NCI-H345 treated with DMSO at 0.1 percent for 48 hours (cell line): ENCODE measurements around the gene P3H3.
"Not testable (repeated sequence)": the region's sequence is repeated elsewhere in the genome, so short reads cannot be mapped to it uniquely, and the experiment has no call there.

ENCODE experiments used
- DNase-seq: peaks from one replicate; lab custom pipeline; 2025; ENCODE audit not compliant: unreplicated experiment; lab: John Stamatoyannopoulos, UW

Gene P3H3

DNA sequence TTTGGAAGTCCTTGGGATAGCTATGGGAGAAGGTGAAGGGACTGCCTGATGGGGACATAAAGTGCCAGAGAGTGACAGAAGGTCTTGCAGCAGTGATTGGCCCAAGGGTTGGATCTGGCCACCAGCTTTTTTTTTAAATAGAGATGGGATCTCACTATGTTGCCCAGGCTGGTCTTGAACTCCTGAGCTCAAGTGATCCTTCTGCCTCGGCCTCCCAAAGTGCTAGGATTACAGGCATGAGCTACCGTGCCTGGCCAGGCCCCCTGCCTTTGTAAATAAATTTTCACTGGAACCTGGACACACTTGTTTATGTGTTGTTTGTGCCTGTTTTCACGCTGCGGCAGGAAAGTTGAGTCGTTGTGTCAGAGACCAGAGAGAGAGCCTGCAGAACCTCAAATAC, 37.1 kb downstream of the P3H3 start:
- DNase-seq: not testable (repeated sequence)

DNA sequence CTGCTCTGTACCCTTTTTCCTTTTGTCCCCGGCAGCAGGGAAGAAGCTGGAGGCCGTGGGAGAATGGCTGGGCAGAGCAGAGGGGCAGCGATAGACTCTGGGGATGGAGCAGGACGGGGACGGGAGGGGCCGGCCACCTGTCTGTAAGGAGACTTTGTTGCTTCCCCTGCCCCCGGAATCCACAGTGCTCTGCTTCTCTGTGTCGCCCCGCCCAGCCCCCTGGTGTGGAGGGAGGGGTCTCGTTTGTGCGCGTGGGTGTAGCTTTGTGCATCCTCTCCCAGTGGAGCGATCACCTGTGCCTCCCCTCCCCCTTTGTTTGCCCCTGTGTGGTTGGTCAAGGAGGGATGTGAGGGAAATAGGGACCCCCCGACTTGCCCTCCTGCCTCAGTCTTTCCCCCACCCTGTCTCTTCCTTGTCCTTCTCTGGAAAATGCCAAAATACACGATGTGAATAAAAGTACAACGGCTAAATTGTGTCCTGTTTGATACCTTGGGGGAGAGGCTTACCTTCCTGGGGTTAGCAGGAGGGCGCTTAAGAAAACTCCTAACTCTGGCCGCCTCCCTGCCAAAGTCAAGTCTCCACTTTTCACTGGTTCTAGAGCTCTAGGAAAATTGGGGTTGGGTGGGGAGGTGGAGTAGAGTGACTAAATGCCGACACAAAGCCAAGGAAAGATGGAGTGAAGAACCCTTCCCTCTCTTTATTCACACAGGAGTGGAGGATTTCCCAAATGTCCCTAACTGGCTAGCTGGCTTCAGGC, 38.1 kb downstream of the P3H3 start:
- no peak for DNase-seq

- DNase-seq: no peak
These were observed 38.8 kb downstream of the P3H3 start for GRCh38 chr12:6866920-6867412.

- DNase-seq: peak; percentile 41
These were observed 39.4 kb downstream of the P3H3 start, which contains the start of gene TPI1 for GRCh38 chr12:6867413-6868210. Gene TPI1 (plus strand): TSS chr12:6867531. CDS start chr12:6867567, 36 bp downstream.

- DNase-seq: no peak
These were observed 40.2 kb downstream of the P3H3 start for GRCh38 chr12:6868211-6869048.

- DNase-seq: peak; percentile 20
These were observed 41.1 kb downstream of the P3H3 start for GRCh38 chr12:6869049-6870021.

DNA sequence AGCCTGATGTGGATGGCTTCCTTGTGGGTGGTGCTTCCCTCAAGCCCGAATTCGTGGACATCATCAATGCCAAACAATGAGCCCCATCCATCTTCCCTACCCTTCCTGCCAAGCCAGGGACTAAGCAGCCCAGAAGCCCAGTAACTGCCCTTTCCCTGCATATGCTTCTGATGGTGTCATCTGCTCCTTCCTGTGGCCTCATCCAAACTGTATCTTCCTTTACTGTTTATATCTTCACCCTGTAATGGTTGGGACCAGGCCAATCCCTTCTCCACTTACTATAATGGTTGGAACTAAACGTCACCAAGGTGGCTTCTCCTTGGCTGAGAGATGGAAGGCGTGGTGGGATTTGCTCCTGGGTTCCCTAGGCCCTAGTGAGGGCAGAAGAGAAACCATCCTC, 42.1 kb downstream of the P3H3 start:
- DNase-seq: not testable (repeated sequence)

DNA sequence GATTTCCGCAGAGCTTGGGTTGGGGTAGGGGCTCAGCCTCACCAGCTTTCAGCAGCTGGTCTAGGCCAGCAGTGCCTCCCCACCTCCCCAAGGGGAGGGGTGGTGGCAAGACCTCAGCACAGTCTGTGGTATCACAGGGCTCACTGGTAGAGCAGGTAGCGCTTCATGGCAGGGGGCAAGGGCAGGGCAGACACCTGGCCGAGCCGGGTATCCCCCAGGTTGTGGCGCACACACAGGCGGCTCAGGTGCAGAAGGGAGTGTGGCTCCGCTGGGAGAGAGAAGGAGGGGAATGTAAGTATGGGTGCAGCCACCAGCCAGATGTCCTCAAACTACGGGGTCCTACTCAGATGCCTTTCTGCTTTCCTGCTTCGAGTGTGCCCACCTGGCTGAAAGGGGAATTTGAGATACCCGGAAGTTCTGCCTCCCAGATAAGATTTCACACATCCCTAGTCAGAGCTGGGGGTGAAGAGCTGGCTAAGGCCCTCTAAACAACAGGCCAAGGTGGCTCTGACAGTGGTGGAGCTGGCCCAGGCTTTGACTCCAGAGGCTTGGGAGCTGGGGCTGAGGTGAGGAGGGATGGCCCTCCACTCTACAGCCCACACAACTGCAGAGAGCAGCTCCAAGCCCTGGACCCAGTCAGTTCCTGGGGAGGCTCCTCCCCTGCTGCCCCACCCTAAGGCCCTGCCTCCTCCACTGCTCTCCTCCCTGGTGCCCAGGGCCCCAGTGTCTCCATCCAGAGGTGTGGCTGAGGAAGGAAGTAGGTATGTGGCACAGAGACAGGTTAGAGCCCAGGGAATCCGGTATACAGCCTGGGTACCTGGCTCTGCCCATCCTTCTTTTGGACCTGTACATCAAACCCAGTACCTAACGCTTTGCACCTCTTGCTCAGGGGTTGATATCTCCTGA, 43.1 kb downstream of the P3H3 start:
- DNase-seq: peak; percentile 24

GRCh38 chr12:6872073-6873048, 44.2 kb downstream of the P3H3 start:
- peak; percentile 47 for DNase-seq

DNA sequence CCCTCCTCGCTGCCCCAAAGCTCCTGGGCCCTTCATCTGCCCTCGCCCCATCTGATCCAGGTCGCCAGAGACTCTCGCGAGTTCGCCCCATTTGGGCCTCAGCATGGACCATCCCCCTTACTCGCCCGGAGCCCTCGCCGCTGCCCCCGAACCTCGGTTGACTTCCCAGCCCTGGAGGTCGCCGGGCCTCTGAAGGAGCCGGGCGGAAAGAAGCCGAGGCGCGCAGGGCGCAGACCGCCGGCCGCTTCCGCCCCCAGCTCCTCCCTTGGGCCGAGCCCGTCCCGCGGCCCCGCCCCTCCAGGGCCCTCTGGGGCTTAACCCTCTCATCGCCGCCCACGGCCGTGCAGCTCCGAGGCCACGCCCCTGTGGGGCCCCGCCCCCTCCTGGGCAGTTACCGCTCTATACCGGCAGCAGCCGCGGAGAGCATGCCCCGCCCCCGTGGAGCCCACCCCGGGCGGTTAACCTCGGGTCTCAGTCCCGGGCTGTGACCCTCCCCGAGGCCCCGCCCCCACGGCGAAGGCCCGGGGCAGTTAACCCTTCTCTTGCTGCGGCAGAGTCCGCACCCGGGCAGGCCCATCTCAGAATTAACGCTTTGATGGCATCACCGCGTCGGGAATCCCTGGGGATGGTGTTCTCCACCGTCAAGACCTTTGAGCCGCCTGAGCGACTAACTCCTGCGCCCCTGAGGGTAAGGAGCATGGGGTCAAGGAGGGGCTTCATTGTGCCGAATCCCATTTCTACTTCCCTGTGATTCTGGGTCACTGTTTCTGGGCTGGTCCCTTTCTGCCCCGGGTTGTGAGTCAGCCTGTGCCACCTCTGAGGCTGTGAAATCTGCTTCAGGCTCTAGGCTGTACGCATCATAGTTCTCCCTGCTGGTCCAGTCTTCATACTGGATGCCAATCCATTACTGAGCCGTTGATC, 45.1 kb downstream of the P3H3 start, which contains the start of gene SPSB2:
TSS of gene SPSB2 (minus strand) at position 210 of the 921 bp plus-strand sequence. CDS start 402 bp downstream, outside the sequence.
- peak; percentile 92 for DNase-seq

DNA sequence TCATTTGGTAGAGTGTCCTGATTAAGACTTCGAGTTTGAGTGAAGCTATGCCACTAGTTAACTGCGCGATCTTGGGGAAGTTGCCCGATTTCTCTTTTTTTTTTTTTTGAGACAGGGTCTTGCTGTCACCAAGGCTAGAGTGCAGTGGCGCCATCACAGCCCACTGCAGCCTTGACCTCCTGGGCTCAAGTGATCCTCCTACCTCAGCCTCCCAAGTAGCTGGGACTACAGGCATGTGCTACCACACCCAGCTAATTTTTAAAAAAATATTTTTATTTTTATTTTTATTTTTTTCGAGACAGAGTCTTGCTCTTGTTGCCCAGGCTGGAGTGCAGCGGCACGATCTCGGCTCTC, 45.8 kb downstream of the P3H3 start:
- not testable (repeated sequence) for DNase-seq

DNA sequence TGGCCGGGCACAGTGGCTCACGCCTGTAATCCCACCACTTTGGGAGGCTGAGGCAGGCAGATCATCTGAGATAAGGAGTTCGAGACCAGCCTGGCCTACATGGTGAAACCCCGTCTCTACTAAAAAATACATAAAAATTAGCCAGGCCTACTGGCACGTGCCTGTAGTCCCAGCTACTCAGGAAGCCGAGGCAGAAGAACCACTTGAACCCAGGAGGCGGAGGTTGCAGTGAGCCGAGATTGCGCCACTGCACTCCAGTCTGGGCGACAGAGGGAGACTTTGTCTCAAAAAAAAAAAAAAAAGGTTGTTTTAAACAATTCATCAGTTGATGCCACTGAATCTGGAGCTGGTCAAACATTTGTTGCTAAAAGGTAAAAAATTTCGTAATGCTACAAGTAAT, 51.6 kb downstream of the P3H3 start:
- DNase-seq: not testable (repeated sequence)

DNA sequence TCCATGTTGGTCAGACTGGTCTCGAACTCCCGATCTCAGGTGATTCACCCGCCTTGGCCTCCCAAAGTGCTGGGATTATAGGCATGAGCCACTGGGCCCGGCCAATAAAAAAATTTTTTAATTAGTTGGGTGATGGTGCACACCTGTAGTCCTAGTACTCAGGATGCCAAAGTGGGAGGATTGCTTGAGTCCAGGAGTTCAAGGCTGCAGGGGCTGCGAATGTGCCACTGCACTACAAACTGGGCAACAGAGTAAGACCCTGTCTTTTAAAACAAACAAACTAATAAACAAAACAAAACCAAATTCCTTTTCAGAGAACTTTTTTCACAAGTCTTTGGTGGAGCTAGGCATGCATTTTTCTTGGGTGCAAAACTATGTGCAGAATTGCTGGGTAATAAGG, 55.0 kb downstream of the P3H3 start:
- DNase-seq: no peak

- DNase-seq: no peak
These were observed 55.5 kb downstream of the P3H3 start for GRCh38 chr12:6883683-6884082.

GRCh38 chr12:6884539-6884938, 56.3 kb downstream of the P3H3 start:
- no peak for DNase-seq

GRCh38 chr12:6886206-6886999, 58.2 kb downstream of the P3H3 start:
- DNase-seq: not testable (repeated sequence)
